Naive thymus-derived CD4-positive, alpha-beta T cell (primary cell): ENCODE data around the gene SPTLC1. TPM values are rescaled to one million over a fixed set of nuclear protein-coding genes. Genes with fewer than 3 reads are reported as not detected.

Experiments used
- ATAC-seq: fragments of 150-1000 bp; cut with Tn5 transposase; 2 replicates; pipeline ENCODE4 v1.10.0; 2021; ENCODE audit warnings: mild to moderate bottlenecking, moderate library complexity
- CTCF ChIA-PET: fragments of 350-600 bp; sonication (Branson Sonifier 250); formaldehyde crosslinking; loops from one replicate; lab custom pipeline; 2021; ENCODE audit warnings: antibody characterized with exemption; lab: Charles Lee
- POLR2A ChIA-PET: fragments of 350-600 bp; sonication (Branson Sonifier 250); formaldehyde crosslinking; loops from one replicate; lab custom pipeline; 2021; ENCODE audit warnings: antibody characterized with exemption, inconsistent platforms; lab: Charles Lee
- DNase-seq, 9 donors: peaks; one replicate each; pipeline versions ENCODE4 v3.0.0 to v3.0.0-alpha.2; 2020 to 2022; ENCODE audit warnings: mixed read lengths in 1 of 9
- H3K27ac ChIP-seq: one replicate; pipeline ENCODE4 v1.7.0; 2013; ENCODE audit warnings: mild to moderate bottlenecking, low read depth, low read length, moderate library complexity
- H3K27me3 ChIP-seq, 2 donors: one replicate each; pipeline ENCODE4 v1.7.0; 2013; ENCODE audit warnings: low read length in 2 of 2, mild to moderate bottlenecking in 2 of 2, moderate library complexity in 2 of 2; ENCODE audit not compliant: control insufficient read depth in 2 of 2, insufficient read depth in 2 of 2
- H3K36me3 ChIP-seq, 3 experiments: 1 replicate in 2 of 3; 2 replicates in 1 of 3; pipeline ENCODE4 v1.7.0; 2013; ENCODE audit warnings: low read length in 3 of 3, mild to moderate bottlenecking in 3 of 3, moderate library complexity in 1 of 3; ENCODE audit not compliant: insufficient read depth in 3 of 3, control insufficient read depth in 2 of 3
- H3K4me1 ChIP-seq, 2 donors: one replicate each; pipeline ENCODE4 v1.7.0; 2013; ENCODE audit warnings: low read length in 2 of 2, mild to moderate bottlenecking in 2 of 2, moderate library complexity in 1 of 2; ENCODE audit not compliant: control insufficient read depth in 2 of 2, insufficient read depth in 2 of 2
- H3K4me3 ChIP-seq: 2 replicates; pipeline ENCODE4 v1.7.0; 2013; ENCODE audit warnings: mild to moderate bottlenecking, low read length
- H3K9me3 ChIP-seq, 3 experiments: 1 replicate in 2 of 3; 2 replicates in 1 of 3; pipeline ENCODE4 v1.7.0; 2013; ENCODE audit warnings: low read length in 3 of 3; ENCODE audit not compliant: control insufficient read depth in 2 of 3
- H3K27ac Mint-ChIP-seq, 9 donors: one replicate each; pipeline ENCODE4 v1.8.0; 2020 to 2022; ENCODE audit warnings: mixed read lengths in 9 of 9, mild to moderate bottlenecking in 8 of 9, moderate library complexity in 5 of 9, inconsistent platforms in 2 of 9
- H3K27me3 Mint-ChIP-seq, 5 donors: one replicate each; pipeline ENCODE4 v1.8.0; 2021 to 2022; ENCODE audit warnings: mixed read lengths in 5 of 5, mild to moderate bottlenecking in 1 of 5
- H3K36me3 Mint-ChIP-seq, 5 donors: one replicate each; pipeline ENCODE4 v1.8.0; 2020 to 2022; ENCODE audit warnings: mixed read lengths in 5 of 5, mild to moderate bottlenecking in 3 of 5, inconsistent platforms in 1 of 5
- H3K4me1 Mint-ChIP-seq, 7 donors: one replicate each; pipeline ENCODE4 v1.8.0; 2020 to 2022; ENCODE audit warnings: mixed read lengths in 7 of 7, mild to moderate bottlenecking in 3 of 7, inconsistent platforms in 1 of 7
- H3K4me3 Mint-ChIP-seq, 10 donors: one replicate each; pipeline ENCODE4 v1.8.0; 2020 to 2022; ENCODE audit warnings: mild to moderate bottlenecking in 10 of 10, mixed read lengths in 10 of 10, moderate library complexity in 6 of 10, inconsistent platforms in 2 of 10
- H3K9me3 Mint-ChIP-seq, 11 donors: one replicate each; pipeline ENCODE4 v1.8.0; 2020 to 2022; ENCODE audit warnings: mixed read lengths in 11 of 11, mild to moderate bottlenecking in 4 of 11, inconsistent platforms in 1 of 11, moderate library complexity in 1 of 11
- intact Hi-C, 2 donors: fragments of 100-400 bp; cut with micrococcal nuclease; formaldehyde crosslinking; loops; one replicate each; pipeline ENCODE4 v1.15.1; 2023
- polyA plus RNA-seq, 2 donors: library from polyadenylated mRNA; unstranded; fragments of 300-500 nt; fragmentation: Illumina TruSeq; gene quantifications; one replicate each; pipeline ENCODE4 v1.2.3, GENCODE V29; 2021
- total RNA-seq, 6 experiments: library from RNA in 5 of 6; stranded (reverse) in 5 of 6; gene quantifications; 1 replicate in 5 of 6; 2 replicates in 1 of 6; pipeline ENCODE4 v1.2.3 and lab custom pipeline; 2021 to 2026

SPTLC1 gene
- total and polyA plus RNA-seq, 7 experiments from 2014 or later: 45.6 to 64.0 (median 50.6) TPM

- POLR2A ChIA-PET: interaction anchor here (0.7 kb wide), 1 partner anchor 889 kb away, joined by 3 read pairs; no protein-coding TSS in a partner anchor
- H3K4me1 Mint-ChIP-seq: peaks cover 0 to 7% (median 0%) of the 10 kb centered on the region in 7 donors
- no peaks in the 10 kb centered on the region for H3K27me3 Mint-ChIP-seq
- peak overlapping the region in 2 of 9 donors; percentile 8 to 39 for H3K27ac Mint-ChIP-seq
- no peak overlapping the region for H3K4me3 ChIP-seq
- no peaks in the 10 kb centered on the region for H3K4me1 ChIP-seq
- no peak for DNase-seq
- peaks cover 0 to 78% (median 3%) of the 10 kb centered on the region in 3 experiments for H3K36me3 ChIP-seq
- peaks cover 16 to 58% (median 42%) of the 10 kb centered on the region in 5 donors for H3K36me3 Mint-ChIP-seq
- H3K9me3 ChIP-seq: no peaks in the 10 kb centered on the region
- intact Hi-C loops: no loop called here
- no peak for ATAC-seq
- no peaks in the 10 kb centered on the region for H3K27me3 ChIP-seq
- H3K4me3 Mint-ChIP-seq: no peak overlapping the region
- H3K9me3 Mint-ChIP-seq: no peaks in the 10 kb centered on the region
- H3K27ac ChIP-seq: no peak overlapping the region
- CTCF ChIA-PET: no interaction called here
These were observed 43.6 kb downstream of the SPTLC1 start for GRCh38 chr9:92071634-92072033.

GRCh38 chr9:92066168-92066567, 49.0 kb downstream of the SPTLC1 start:
- Mint-ChIP-seq H3K36me3 (peaks cover 50 to 91% (median 76%) of the 10 kb centered on the region in 5 donors), H3K4me3 (peak overlapping the region in 1 of 10 donors; percentile 59), H3K4me1 (peaks cover 0 to 12% (median 4%) of the 10 kb centered on the region in 7 donors), H3K27me3 (no peaks in the 10 kb centered on the region), H3K9me3 (peaks cover 6 to 41% (median 19%) of the 10 kb centered on the region in 11 donors), H3K27ac (peak overlapping the region in 1 of 9 donors; percentile 6)
- ATAC-seq (no peak), DNase-seq (no peak)
- Histone ChIP-seq H3K9me3 (peaks cover 4 to 5% (median 5%) of the 10 kb centered on the region in 3 experiments), H3K27ac (no peak overlapping the region), H3K27me3 (no peaks in the 10 kb centered on the region), H3K4me3 (no peak overlapping the region), H3K36me3 (peaks cover 10 to 68% (median 17%) of the 10 kb centered on the region in 3 experiments), H3K4me1 (no peaks in the 10 kb centered on the region)
- CTCF ChIA-PET: no interaction called here
- POLR2A ChIA-PET: no interaction called here
- intact Hi-C loops: no loop called here

- Mint-ChIP-seq H3K27ac (peak overlapping the region in 2 of 9 donors; percentile 8 to 43), H3K4me1 (peaks cover 0 to 17% (median 5%) of the 10 kb centered on the region in 7 donors), H3K36me3 (peaks cover 61 to 99% (median 83%) of the 10 kb centered on the region in 5 donors), H3K4me3 (no peak overlapping the region), H3K9me3 (peaks cover 9 to 52% (median 24%) of the 10 kb centered on the region in 11 donors), H3K27me3 (no peaks in the 10 kb centered on the region)
- ChIA-PET POLR2A (no interaction called here), CTCF (no interaction called here)
- Histone ChIP-seq H3K36me3 (peaks cover 10 to 64% (median 21%) of the 10 kb centered on the region in 3 experiments), H3K4me3 (no peak overlapping the region), H3K9me3 (peaks cover 4 to 5% (median 5%) of the 10 kb centered on the region in 3 experiments), H3K27me3 (no peaks in the 10 kb centered on the region), H3K4me1 (no peaks in the 10 kb centered on the region), H3K27ac (no peak overlapping the region)
- DNase-seq (no peak), ATAC-seq (no peak)
- intact Hi-C loops: no loop called here
These were observed 50.5 kb downstream of the SPTLC1 start for GRCh38 chr9:92064711-92065110.

DNA sequence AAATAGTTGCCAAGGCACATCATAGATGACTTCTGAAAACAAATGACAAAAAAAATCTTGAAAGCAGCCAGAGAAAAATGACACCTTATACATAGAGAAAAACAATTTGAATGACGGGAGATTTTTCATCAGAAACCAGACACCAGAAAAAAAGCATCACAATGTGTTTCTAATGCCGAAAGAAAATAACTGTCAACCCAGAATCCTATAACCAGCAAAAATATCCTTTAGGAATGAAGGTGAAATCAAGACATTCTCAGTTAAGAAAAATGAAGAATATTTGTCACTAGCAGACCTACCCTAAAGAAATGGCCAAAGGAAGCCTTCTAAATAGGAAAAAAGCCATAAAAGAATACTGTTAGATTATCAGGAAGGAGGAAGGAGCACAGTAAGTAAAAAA, 54.0 kb downstream of the SPTLC1 start:
- Mint-ChIP-seq H3K27me3 (no peaks in the 10 kb centered on the region), H3K4me1 (peaks cover 0 to 18% (median 9%) of the 10 kb centered on the region in 7 donors), H3K27ac (no peak overlapping the region), H3K9me3 (peaks cover 8 to 49% (median 24%) of the 10 kb centered on the region in 11 donors), H3K36me3 (peaks cover 61 to 89% (median 82%) of the 10 kb centered on the region in 5 donors), H3K4me3 (peak overlapping the region in 1 of 10 donors; percentile 39)
- POLR2A ChIA-PET: no interaction called here
- DNase-seq: no peak
- CTCF ChIA-PET: no interaction called here
- Histone ChIP-seq H3K9me3 (peaks cover 4 to 5% (median 5%) of the 10 kb centered on the region in 3 experiments), H3K4me3 (no peak overlapping the region), H3K4me1 (no peaks in the 10 kb centered on the region), H3K27me3 (no peaks in the 10 kb centered on the region), H3K36me3 (peaks cover 7 to 50% (median 23%) of the 10 kb centered on the region in 3 experiments), H3K27ac (no peak overlapping the region)
- intact Hi-C loops: no loop called here
- no peak for ATAC-seq

GRCh38 chr9:92059661-92060060, 55.6 kb downstream of the SPTLC1 start:
- ChIA-PET POLR2A (no interaction called here), CTCF (no interaction called here)
- no peak for ATAC-seq
- Histone ChIP-seq H3K4me1 (no peaks in the 10 kb centered on the region), H3K36me3 (peaks cover 0 to 50% (median 10%) of the 10 kb centered on the region in 3 experiments), H3K4me3 (no peak overlapping the region), H3K27ac (no peak overlapping the region), H3K27me3 (no peaks in the 10 kb centered on the region), H3K9me3 (peaks cover 4 to 5% (median 5%) of the 10 kb centered on the region in 3 experiments)
- DNase-seq: no peak
- intact Hi-C loops: no loop called here
- Mint-ChIP-seq H3K27ac (no peak overlapping the region), H3K4me1 (peaks cover 0 to 18% (median 9%) of the 10 kb centered on the region in 7 donors), H3K9me3 (peaks cover 6 to 43% (median 24%) of the 10 kb centered on the region in 11 donors), H3K4me3 (peak overlapping the region in 1 of 10 donors; percentile 7), H3K36me3 (peaks cover 51 to 88% (median 79%) of the 10 kb centered on the region in 5 donors), H3K27me3 (no peaks in the 10 kb centered on the region)

GRCh38 chr9:92058723-92059444, 56.3 kb downstream of the SPTLC1 start:
- H3K27ac Mint-ChIP-seq: peak overlapping the region in 1 of 9 donors; percentile 38
- DNase-seq (no peak), ATAC-seq (no peak)
- H3K9me3 Mint-ChIP-seq: peaks cover 6 to 38% (median 24%) of the 10 kb centered on the region in 11 donors
- ChIA-PET POLR2A (no interaction called here), CTCF (no interaction called here)
- intact Hi-C loops: no loop called here
- H3K4me1 ChIP-seq: no peaks in the 10 kb centered on the region
- no peak overlapping the region for H3K4me3 ChIP-seq
- H3K36me3 ChIP-seq: peaks cover 0 to 51% (median 15%) of the 10 kb centered on the region in 3 experiments
- peaks cover 4 to 5% (median 5%) of the 10 kb centered on the region in 3 experiments for H3K9me3 ChIP-seq
- H3K36me3 Mint-ChIP-seq: peaks cover 46 to 88% (median 78%) of the 10 kb centered on the region in 5 donors
- no peaks in the 10 kb centered on the region for H3K27me3 ChIP-seq
- H3K27ac ChIP-seq: no peak overlapping the region
- peaks cover 0 to 18% (median 9%) of the 10 kb centered on the region in 7 donors for H3K4me1 Mint-ChIP-seq
- H3K27me3 Mint-ChIP-seq: no peaks in the 10 kb centered on the region
- no peak overlapping the region for H3K4me3 Mint-ChIP-seq
